ELF-1 (cell line): Measurements from ENCODE around the gene LRP1B.

Source experiments
- DNase-seq: peaks from one replicate; pipeline ENCODE4 v3.0.0-alpha.2; 2016; ENCODE audit warnings: low read depth, low spot score

Gene LRP1B

GRCh38 chr2:141694180-141694579 lies 436.6 kb downstream of the LRP1B start:
- no peak for DNase-seq

DNA sequence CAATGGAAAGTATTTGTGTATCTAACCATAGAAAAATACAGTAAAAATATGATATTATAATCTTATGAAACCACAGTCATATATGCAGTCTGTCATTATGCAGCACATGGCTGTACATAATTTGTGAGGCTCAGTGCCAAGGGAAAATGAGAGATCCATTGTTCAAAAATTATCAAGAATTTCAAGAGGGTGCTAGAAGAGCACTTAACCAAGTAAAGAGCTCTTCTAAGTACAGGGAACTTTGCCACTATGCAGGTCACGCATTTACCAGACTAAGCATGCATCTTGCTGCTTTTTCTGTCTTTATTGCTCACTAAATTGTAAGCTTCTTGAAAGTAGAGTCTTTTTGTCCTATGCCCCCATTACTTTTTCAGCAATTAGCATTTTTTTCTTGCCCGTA lies 438.0 kb downstream of the LRP1B start:
- DNase-seq = no peak

GRCh38 chr2:141676139-141676538 lies 454.7 kb downstream of the LRP1B start:
- no peak for DNase-seq

DNA sequence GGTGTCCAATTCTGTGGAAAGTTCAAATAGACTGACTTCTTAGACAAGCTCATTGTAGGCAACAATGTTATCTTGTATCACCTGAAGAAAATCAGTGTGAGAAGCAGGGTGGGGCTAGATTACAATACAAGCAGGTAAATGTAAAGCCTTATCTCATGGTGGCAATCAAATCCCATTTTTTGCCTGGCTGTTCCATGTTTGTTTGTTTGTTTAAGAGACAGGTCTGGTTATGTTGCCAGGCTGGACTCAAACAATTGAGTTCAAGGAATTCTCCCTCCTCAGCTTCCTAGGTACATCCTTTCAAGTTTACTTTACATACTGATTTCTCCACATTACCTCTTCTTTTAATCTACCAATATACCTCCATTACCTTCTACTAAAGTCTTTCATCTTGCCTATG lies 464.6 kb downstream of the LRP1B start:
- DNase-seq = no peak

DNA sequence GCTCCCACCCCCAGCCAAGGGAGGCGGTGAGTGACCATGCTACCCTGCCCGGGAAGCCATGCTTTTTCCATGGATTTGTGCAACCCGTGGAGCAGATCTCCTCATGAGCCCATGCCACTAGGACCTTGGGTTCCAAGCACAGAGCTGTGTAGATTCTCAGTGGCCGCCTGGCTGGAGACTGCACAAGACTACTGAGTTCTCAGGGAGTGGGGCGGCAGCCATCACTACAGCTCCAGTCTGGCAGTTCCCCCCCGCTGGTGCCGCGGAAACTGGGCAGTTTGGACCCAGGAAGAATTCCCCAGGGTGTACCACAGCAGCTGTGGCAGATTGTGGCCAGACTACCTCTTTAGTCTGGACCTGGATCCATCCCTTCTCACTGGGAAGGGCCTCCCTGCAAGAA lies 470.6 kb downstream of the LRP1B start:
- no peak for DNase-seq

DNA sequence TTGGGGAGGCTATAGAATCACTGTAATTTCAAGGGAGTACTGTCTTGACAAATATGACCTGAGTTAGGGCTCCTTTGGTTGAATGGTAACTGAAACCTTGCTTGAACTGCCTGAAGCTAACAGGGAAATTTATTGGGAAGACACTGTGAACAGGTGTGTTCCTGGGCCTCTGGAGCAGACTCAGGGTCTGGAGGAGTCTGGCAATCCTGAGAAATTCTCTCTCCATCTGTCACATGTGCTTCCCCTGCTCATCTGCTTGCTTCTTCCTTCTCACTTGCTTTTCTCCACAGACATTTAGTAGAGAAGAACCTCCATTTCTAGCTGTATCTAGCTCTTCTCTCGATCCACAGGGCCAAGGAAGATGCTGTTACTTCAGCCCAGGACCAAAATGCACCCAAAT lies 476.5 kb downstream of the LRP1B start:
- no peak for DNase-seq

- no peak for DNase-seq
Measured at GRCh38 chr2:141653184-141653583, 477.6 kb downstream of the LRP1B start.

GRCh38 chr2:141652308-141652707 lies 478.5 kb downstream of the LRP1B start:
- DNase-seq = no peak

DNA sequence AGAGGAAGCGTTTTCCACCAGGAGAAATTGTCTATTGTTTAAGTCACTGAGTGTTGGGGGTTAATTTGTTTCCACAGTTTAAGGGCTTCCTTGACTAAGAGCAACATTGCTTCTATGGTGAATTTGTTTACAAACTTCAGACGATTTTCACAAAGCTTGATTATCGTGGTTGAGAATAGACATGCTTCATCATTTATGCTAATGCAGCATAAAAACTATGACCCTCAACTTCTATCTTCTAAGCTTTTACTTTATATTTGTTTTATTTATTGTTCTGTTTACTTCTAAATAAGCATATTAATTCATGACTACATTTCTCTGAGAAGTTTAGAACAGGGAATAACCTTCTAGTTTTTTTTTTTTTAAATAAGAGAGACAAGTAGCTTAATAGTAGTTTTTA lies 483.5 kb downstream of the LRP1B start:
- DNase-seq = no peak

DNA sequence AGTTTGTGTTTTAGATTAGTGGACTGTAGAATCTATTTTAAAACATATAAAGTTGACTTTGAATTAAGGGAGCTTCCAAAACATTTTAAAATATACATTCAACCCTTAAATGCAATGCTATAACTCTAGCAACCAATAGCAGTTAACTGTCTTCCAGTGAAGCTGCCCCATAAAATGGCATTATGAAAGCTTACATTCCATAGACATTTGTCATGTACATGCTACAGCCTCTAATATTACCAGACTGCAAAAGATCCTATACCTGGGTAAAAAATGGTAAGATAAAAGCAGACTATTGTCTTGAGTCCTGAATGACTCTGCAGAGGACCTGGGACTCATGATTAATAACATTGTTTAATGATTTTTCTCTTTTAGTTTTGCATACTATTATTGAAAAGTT lies 489.4 kb downstream of the LRP1B start:
- no peak for DNase-seq

- DNase-seq = no peak
Measured at GRCh38 chr2:141639809-141640208, 491.0 kb downstream of the LRP1B start.

DNA sequence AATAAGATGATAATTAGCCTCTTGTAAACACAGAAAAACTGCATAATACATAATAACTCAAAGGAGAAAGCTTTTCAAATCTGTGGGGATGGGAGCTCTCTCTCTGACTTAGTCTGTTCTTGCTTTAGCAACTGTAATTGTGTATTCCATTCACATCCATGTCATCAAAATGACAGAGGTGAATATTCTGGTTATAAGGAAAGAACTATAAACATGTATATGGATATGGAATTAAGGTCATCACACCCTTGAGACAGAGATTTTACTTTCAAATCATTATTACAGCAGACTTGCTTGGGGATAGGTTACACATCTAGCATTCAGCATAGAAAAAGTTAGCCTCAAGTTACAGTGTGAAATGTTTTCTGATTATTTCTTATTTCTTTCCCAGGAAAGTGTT lies 497.7 kb downstream of the LRP1B start:
- no peak for DNase-seq

- DNase-seq = no peak
Measured at GRCh38 chr2:141630407-141630930, 500.3 kb downstream of the LRP1B start.

DNA sequence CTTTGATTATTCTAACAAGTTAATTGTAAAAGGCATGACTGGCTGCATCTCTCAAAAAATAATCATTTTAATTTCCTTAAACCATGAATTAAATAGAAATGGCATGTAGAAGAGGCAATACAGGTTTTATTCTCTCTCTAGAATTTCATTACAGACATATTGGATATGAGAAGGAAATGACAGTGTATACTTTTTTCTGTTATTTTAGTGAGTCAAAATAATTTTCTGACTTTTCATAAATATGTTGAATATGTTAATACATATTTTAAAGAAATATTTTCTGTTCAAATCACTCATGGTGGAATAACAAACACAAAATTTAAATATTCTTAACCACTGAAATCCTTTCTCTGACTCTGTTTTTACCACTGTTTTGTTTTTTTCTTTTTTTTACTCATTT lies 510.4 kb downstream of the LRP1B start:
- no peak for DNase-seq

DNA sequence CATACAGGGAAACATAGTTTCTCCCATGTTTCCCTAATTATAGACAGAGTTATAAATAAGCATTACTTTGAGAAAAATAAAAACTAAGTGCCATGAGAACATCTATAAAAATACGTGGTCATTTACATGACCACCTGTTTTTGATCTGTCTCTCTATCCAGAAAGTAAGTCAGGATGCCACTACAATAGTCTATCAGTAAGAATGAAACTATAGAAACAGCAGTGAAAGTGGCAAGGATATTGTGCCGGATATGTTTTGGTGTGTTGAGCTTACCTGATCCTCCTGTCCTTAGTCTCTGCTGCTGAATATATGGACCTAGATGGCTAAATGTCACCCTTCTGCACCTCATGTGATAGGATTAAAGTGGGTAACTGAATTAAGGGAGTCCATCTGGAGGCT lies 512.4 kb downstream of the LRP1B start:
- DNase-seq = no peak

DNA sequence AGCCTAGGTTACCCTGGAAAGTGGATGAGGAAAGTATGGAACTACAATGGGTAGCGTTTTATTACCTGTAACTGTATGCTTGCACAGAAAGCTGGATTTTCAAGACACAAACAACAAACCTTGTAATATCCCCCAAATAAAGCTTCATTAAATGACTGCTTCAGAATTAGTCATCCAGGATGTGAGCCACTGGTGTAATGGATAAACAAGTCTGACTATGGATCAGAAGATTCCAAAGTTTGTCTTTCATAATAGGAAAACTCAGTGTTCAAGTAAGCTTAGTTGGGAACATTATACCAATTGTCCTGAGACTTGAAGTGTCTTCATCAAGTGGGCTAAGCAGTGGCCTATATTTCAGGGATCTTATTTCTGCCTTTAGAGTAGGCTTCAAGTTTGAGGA lies 518.8 kb downstream of the LRP1B start:
- no peak for DNase-seq

- peak; percentile 35 for DNase-seq
Measured at GRCh38 chr2:141611176-141611571, 519.6 kb downstream of the LRP1B start.

GRCh38 chr2:141610564-141611175 lies 520.1 kb downstream of the LRP1B start:
- no peak for DNase-seq

DNA sequence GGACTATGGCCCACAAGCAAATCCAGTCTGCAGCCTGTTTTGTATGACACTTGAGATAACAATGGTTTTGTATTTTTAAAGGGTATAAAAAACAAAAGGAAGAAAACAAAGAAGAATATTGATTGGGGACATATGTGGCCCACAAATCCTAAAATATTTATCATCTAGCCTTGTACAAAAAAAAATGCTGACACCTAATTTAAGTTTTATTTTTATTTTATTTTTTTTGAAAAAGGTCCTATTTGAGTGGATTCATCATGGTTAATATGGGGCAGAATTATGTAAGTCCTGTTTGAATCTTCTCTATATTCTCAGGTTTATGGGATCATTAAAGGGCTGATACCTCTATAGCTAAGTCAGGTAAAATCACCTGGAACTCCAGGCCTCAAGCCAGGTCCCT lies 525.7 kb downstream of the LRP1B start:
- no peak for DNase-seq

GRCh38 chr2:141601511-141602152 lies 529.2 kb downstream of the LRP1B start:
- DNase-seq = no peak

DNA sequence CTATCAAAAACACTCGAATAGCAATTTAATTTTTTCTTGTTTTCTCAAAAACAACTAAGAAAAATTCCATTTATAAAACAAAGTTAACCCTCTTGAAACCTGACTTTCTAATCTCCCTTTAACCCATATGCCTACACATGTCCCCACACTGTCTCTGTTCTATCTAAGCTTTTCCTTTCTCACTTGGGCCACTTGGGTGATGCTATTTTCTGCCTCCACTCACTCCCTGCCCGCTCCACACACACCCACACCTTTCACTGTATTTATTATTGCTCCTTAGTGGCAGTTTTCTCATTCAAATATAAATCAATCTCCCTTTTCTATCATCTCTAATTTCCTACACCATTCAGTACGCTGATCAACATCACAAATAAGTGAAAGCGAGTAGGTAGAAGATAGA lies 531.1 kb downstream of the LRP1B start:
- DNase-seq = no peak

DNA sequence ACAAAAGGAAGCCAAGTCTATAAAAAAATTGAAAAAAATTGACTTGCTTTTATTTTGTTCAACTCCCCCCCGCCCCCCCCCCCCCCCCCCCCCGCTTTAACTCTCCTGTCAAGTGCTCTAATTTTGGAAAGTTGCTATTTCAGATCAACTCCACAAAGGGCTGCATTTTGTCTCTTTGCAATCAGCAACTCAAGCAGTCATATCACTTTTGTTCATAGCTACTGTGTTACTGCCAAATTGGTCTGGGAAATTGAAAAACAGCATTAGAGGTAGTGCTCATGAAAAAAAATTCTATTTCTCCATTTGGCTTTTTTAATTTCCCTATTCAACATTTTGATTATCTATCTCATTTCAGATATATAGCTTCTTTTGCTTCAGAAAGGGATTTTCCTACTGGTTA lies 531.8 kb downstream of the LRP1B start:
- no peak for DNase-seq

DNA sequence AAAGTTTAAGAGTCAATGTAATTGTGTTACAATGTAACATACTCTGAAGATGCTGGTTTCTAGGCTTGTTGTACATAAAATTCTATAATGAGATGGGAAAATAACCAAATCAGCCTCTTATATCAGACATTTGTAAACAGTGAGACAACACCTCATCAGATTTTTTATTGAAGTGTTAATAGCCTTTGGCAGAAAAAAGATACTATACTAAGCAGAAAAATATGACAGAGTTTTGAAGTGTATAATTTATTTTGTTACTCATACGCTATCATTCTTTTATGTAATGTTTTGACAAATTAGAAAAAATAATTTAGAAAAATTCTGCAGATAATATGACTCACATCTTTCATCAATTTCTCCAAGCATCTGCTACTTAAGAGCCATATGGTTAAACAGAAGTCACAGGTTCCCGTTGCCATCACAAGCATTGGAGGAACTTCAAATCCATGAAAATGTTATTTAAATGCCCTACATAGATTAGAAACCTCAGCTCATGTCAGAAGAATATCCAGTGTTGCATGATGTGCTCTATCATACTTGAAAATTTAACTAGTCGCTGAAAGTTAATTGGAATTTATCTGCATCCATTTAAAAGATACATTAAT lies 535.4 kb downstream of the LRP1B start:
- DNase-seq = no peak
